Trophoblast cell (in vitro differentiated cells and primary cell): ENCODE data around the gene CLTC.
"Not testable (repeated sequence)": the region's sequence is repeated elsewhere in the genome, so short reads cannot be mapped to it uniquely, and the experiment has no call there.

Experiments
- DNase-seq, 2 donors: peaks; one replicate each; pipeline ENCODE4 v3.0.0-alpha.2; 2016
- H2AFZ ChIP-seq: 2 replicates; pipeline ENCODE4 v1.6.1; 2013; ENCODE audit warnings: low read length, moderate library complexity, mild to moderate bottlenecking; ENCODE audit not compliant: insufficient read depth, poor library complexity
- H2AK5ac ChIP-seq: 2 replicates; pipeline ENCODE4 v1.6.1; 2013; ENCODE audit warnings: mild to moderate bottlenecking, low read length
- H2BK120ac ChIP-seq: 2 replicates; pipeline ENCODE4 v1.6.1; 2013; ENCODE audit warnings: low read length, mild to moderate bottlenecking, moderate library complexity; ENCODE audit not compliant: insufficient read depth, poor library complexity
- H2BK12ac ChIP-seq: 2 replicates; pipeline ENCODE4 v1.6.1; 2013; ENCODE audit warnings: mild to moderate bottlenecking, low read length, moderate library complexity
- H2BK5ac ChIP-seq: 2 replicates; pipeline ENCODE4 v1.6.1; 2013; ENCODE audit warnings: low read length, low read depth, moderate library complexity, mild to moderate bottlenecking; ENCODE audit not compliant: poor library complexity
- H3K14ac ChIP-seq: 2 replicates; pipeline ENCODE4 v1.6.1; 2013; ENCODE audit warnings: mild to moderate bottlenecking, low read length
- H3K18ac ChIP-seq: 2 replicates; pipeline ENCODE4 v1.6.1; 2013; ENCODE audit warnings: mild to moderate bottlenecking, low read length
- H3K23ac ChIP-seq: 2 replicates; pipeline ENCODE4 v1.6.1; 2013; ENCODE audit warnings: low read length
- H3K27ac ChIP-seq: 2 replicates; pipeline ENCODE4 v1.5.1; 2013; ENCODE audit warnings: low read depth, mild to moderate bottlenecking, inconsistent platforms, low read length, moderate library complexity
- H3K27me3 ChIP-seq: 2 replicates; pipeline ENCODE4 v1.6.1; 2013; ENCODE audit warnings: inconsistent platforms, mild to moderate bottlenecking, low read length, moderate library complexity; ENCODE audit not compliant: insufficient read depth
- H3K36me3 ChIP-seq, 2 experiments: 1 replicate in 1 of 2; 2 replicates in 1 of 2; pipeline ENCODE4 v1.6.1; 2013; ENCODE audit warnings: low read length in 2 of 2, mild to moderate bottlenecking in 2 of 2, moderate library complexity in 1 of 2; ENCODE audit not compliant: insufficient read depth in 2 of 2, control insufficient read depth in 1 of 2
- H3K4ac ChIP-seq: 2 replicates; pipeline ENCODE4 v1.6.1; 2013; ENCODE audit warnings: low read depth, mild to moderate bottlenecking, low read length, moderate library complexity
- H3K4me1 ChIP-seq, 2 experiments: 1 replicate in 1 of 2; 2 replicates in 1 of 2; pipeline ENCODE4 v1.6.1; 2013; ENCODE audit warnings: low read length in 2 of 2, mild to moderate bottlenecking in 2 of 2, moderate library complexity in 1 of 2; ENCODE audit not compliant: insufficient read depth in 2 of 2, control insufficient read depth in 1 of 2
- H3K4me2 ChIP-seq: 2 replicates; pipeline ENCODE4 v1.6.1; 2013; ENCODE audit warnings: inconsistent platforms, mild to moderate bottlenecking, low read length, moderate library complexity
- H3K4me3 ChIP-seq: 2 replicates; pipeline ENCODE4 v1.5.1; 2013; ENCODE audit warnings: mild to moderate bottlenecking, low read depth, low read length, inconsistent platforms
- H3K79me1 ChIP-seq: one replicate; pipeline ENCODE4 v1.6.1; 2013; ENCODE audit warnings: low read length
- H3K79me2 ChIP-seq: 2 replicates; pipeline ENCODE4 v1.6.1; 2013; ENCODE audit warnings: low read length, mild to moderate bottlenecking; ENCODE audit not compliant: control insufficient read depth, insufficient read depth, poor library complexity
- H3K9ac ChIP-seq: 2 replicates; pipeline ENCODE4 v1.6.1; 2013; ENCODE audit warnings: mild to moderate bottlenecking, low read length
- H3K9me3 ChIP-seq: 2 replicates; pipeline ENCODE4 v1.6.1; 2013; ENCODE audit warnings: low read depth, mild to moderate bottlenecking, control low read depth, inconsistent platforms, low read length; ENCODE audit not compliant: insufficient read depth
- H4K12ac ChIP-seq: 2 replicates; pipeline ENCODE4 v1.6.1; 2013; ENCODE audit warnings: low read depth, mild to moderate bottlenecking, low read length, moderate library complexity
- H4K8ac ChIP-seq: 2 replicates; pipeline ENCODE4 v1.6.1; 2013; ENCODE audit warnings: low read depth, mild to moderate bottlenecking, low read length, moderate library complexity
- H4K91ac ChIP-seq: one replicate; pipeline ENCODE4 v1.6.1; 2013; ENCODE audit warnings: low read depth, mild to moderate bottlenecking, low read length, moderate library complexity
- WGBS: extraction: QIAGEN DNeasy Blood & Tissue Kit; methylation state at CpG from one replicate; pipeline ENCODE4 v1.1.7; 2013; ENCODE audit warnings: missing lambda C conversion rate; ENCODE audit not compliant: insufficient read length, insufficient coverage; ENCODE audit errors: extremely low coverage; 5-methylcytosine and 5-hydroxymethylcytosine counted together

Gene CLTC

GRCh38 chr17:59656624-59657023 is 36.9 kb downstream of the CLTC start:
- peak; percentile 13 to 28 for DNase-seq
- not testable (repeated sequence) for H3K79me2 ChIP-seq, H4K8ac ChIP-seq, H2BK5ac ChIP-seq, H3K79me1 ChIP-seq, H3K27ac ChIP-seq, H2AK5ac ChIP-seq, H4K12ac ChIP-seq, H3K9me3 ChIP-seq, H4K91ac ChIP-seq, H3K23ac ChIP-seq, H3K4me2 ChIP-seq, H2BK12ac ChIP-seq, H3K14ac ChIP-seq, H2AFZ ChIP-seq, H3K9ac ChIP-seq, H3K4me3 ChIP-seq, H3K4ac ChIP-seq, H3K4me1 ChIP-seq, H3K27me3 ChIP-seq, H2BK120ac ChIP-seq, H3K18ac ChIP-seq
- no CpG with 5 or more reads among the region's 7 CpGs for WGBS
- H3K36me3 ChIP-seq, result peaks cover 24 to 46% of the 10 kb centered on the region in 2 experiments

GRCh38 chr17:59666235-59666634 is 46.5 kb downstream of the CLTC start:
- H4K91ac ChIP-seq, result no peak overlapping the region
- peaks cover 18 to 37% of the 10 kb centered on the region in 2 experiments for H3K36me3 ChIP-seq
- no peak overlapping the region for H4K8ac ChIP-seq
- no peak overlapping the region for H2BK12ac ChIP-seq
- H3K18ac ChIP-seq, result no peak overlapping the region
- no peak overlapping the region for H3K4me3 ChIP-seq
- no peak overlapping the region for H3K27ac ChIP-seq
- H4K12ac ChIP-seq, result no peak overlapping the region
- H3K4me2 ChIP-seq, result no peak overlapping the region
- H2AK5ac ChIP-seq, result no peak overlapping the region
- no peak overlapping the region for H3K23ac ChIP-seq
- no peak overlapping the region for H3K14ac ChIP-seq
- no CpG with 5 or more reads among the region's 5 CpGs for WGBS
- H2AFZ ChIP-seq, result no peak overlapping the region
- H3K4ac ChIP-seq, result no peak overlapping the region
- H2BK5ac ChIP-seq, result no peak overlapping the region
- H3K9me3 ChIP-seq, result no peaks in the 10 kb centered on the region
- H3K9ac ChIP-seq, result no peak overlapping the region
- no peaks in the 10 kb centered on the region for H3K79me2 ChIP-seq
- H3K4me1 ChIP-seq, result no peaks in the 10 kb centered on the region
- no peaks in the 10 kb centered on the region for H3K27me3 ChIP-seq
- H3K79me1 ChIP-seq, result no peaks in the 10 kb centered on the region
- H2BK120ac ChIP-seq, result no peak overlapping the region
- DNase-seq, result no peak

- Histone ChIP-seq H3K4ac (no peak overlapping the region), H3K27me3 (no peaks in the 10 kb centered on the region), H3K27ac (no peak overlapping the region), H3K36me3 (peaks cover 15 to 34% of the 10 kb centered on the region in 2 experiments), H4K12ac (no peak overlapping the region), H2BK5ac (no peak overlapping the region), H3K14ac (no peak overlapping the region), H3K18ac (no peak overlapping the region), H2BK120ac (no peak overlapping the region), H3K79me1 (no peaks in the 10 kb centered on the region), H3K4me1 (no peaks in the 10 kb centered on the region), H3K4me2 (no peak overlapping the region), H3K4me3 (no peak overlapping the region), H2BK12ac (no peak overlapping the region), H4K91ac (no peak overlapping the region), H2AFZ (no peak overlapping the region), H3K9me3 (no peaks in the 10 kb centered on the region), H3K9ac (no peak overlapping the region), H3K23ac (no peak overlapping the region), H3K79me2 (no peaks in the 10 kb centered on the region), H4K8ac (no peak overlapping the region), H2AK5ac (no peak overlapping the region)
- DNase-seq, result peak; percentile 4 to 37
- WGBS, result no CpG with 5 or more reads among the region's 3 CpGs
These were observed 49.1 kb downstream of the CLTC start for GRCh38 chr17:59668816-59669215.

- H3K4me2 ChIP-seq, result no peak overlapping the region
- no peak overlapping the region for H3K23ac ChIP-seq
- WGBS, result no CpG with 5 or more reads among the region's 1 CpG
- H3K14ac ChIP-seq, result no peak overlapping the region
- H2BK12ac ChIP-seq, result no peak overlapping the region
- H4K8ac ChIP-seq, result no peak overlapping the region
- H2AFZ ChIP-seq, result no peak overlapping the region
- H3K79me2 ChIP-seq, result no peaks in the 10 kb centered on the region
- H2AK5ac ChIP-seq, result no peak overlapping the region
- no peaks in the 10 kb centered on the region for H3K79me1 ChIP-seq
- H3K9me3 ChIP-seq, result no peaks in the 10 kb centered on the region
- H3K9ac ChIP-seq, result no peak overlapping the region
- H4K12ac ChIP-seq, result no peak overlapping the region
- no peak overlapping the region for H4K91ac ChIP-seq
- no peaks in the 10 kb centered on the region for H3K4me1 ChIP-seq
- H3K4me3 ChIP-seq, result no peak overlapping the region
- H3K4ac ChIP-seq, result no peak overlapping the region
- H3K27ac ChIP-seq, result no peak overlapping the region
- H2BK5ac ChIP-seq, result no peak overlapping the region
- H3K18ac ChIP-seq, result no peak overlapping the region
- peaks cover 13 to 31% of the 10 kb centered on the region in 2 experiments for H3K36me3 ChIP-seq
- no peak for DNase-seq
- no peaks in the 10 kb centered on the region for H3K27me3 ChIP-seq
- no peak overlapping the region for H2BK120ac ChIP-seq
These were observed 49.7 kb downstream of the CLTC start for GRCh38 chr17:59669411-59669810.
